ENCODE measurements around the gene IL4. TPM values are rescaled to one million over a fixed set of nuclear protein-coding genes. Genes with fewer than 3 reads are reported as not detected.
"Not testable (repeated sequence)": the region's sequence is repeated elsewhere in the genome, so short reads cannot be mapped to it uniquely, and the experiment has no call there.

The IL4 gene
- not detected for total RNA-seq
- long read RNA-seq, donor 1: 0 reads
- long read RNA-seq, donor 2: 0 reads

GRCh38 chr5:132673939-132674630 lies at the start of gene IL4:
IL4 (plus strand) TSS chr5:132673989; CDS start chr5:132674051, 62 bp downstream.
- DNase-seq (ENCODE audit: low spot score): no peak
- intact Hi-C loops (cut with DNase I): no loop called here

GRCh38 chr5:132627470-132627869 lies 46.3 kb upstream of the IL4 start:
- no peak for DNase-seq (ENCODE audit: low spot score)
- intact Hi-C loops (cut with DNase I): no loop called here

GRCh38 chr5:132628814-132629213 lies 45.0 kb upstream of the IL4 start:
- no peak for DNase-seq (ENCODE audit: low spot score)
- intact Hi-C loops (cut with DNase I): no loop called here

- no peak for DNase-seq (ENCODE audit: low spot score)
- intact Hi-C loops (cut with DNase I): no loop called here
Measured at GRCh38 chr5:132629230-132629944, 44.4 kb upstream of the IL4 start.

- intact Hi-C loops (cut with DNase I); DNase-seq (ENCODE audit: low spot score): not testable (repeated sequence)
Measured at GRCh38 chr5:132633587-132633986, 40.2 kb upstream of the IL4 start.

- intact Hi-C loops (cut with DNase I): no loop called here
- no peak for DNase-seq (ENCODE audit: low spot score)
Measured at GRCh38 chr5:132635873-132636272, 37.9 kb upstream of the IL4 start.

GRCh38 chr5:132637241-132637640 lies 36.5 kb upstream of the IL4 start:
- DNase-seq (ENCODE audit: low spot score): no peak
- intact Hi-C loops (cut with DNase I): no loop called here

GRCh38 chr5:132639706-132640130 lies 34.1 kb upstream of the IL4 start:
- no peak for DNase-seq (ENCODE audit: low spot score)
- intact Hi-C loops (cut with DNase I): no loop called here

GRCh38 chr5:132640613-132641012 lies 33.2 kb upstream of the IL4 start:
- no peak for DNase-seq (ENCODE audit: low spot score)
- intact Hi-C loops (cut with DNase I): no loop called here

GRCh38 chr5:132641241-132641723 lies 32.5 kb upstream of the IL4 start:
- no peak for DNase-seq (ENCODE audit: low spot score)
- intact Hi-C loops (cut with DNase I): no loop called here

- DNase-seq (ENCODE audit: low spot score): no peak
- intact Hi-C loops (cut with DNase I): no loop called here
Measured at GRCh38 chr5:132641841-132642240, 31.9 kb upstream of the IL4 start.

GRCh38 chr5:132644177-132644576 lies 29.6 kb upstream of the IL4 start:
- DNase-seq (ENCODE audit: low spot score): no peak
- intact Hi-C loops (cut with DNase I): no loop called here

GRCh38 chr5:132646583-132647266 lies 27.1 kb upstream of the IL4 start:
- intact Hi-C loops (cut with DNase I): no loop called here
- DNase-seq (ENCODE audit: low spot score): no peak

GRCh38 chr5:132647473-132647872 lies 26.3 kb upstream of the IL4 start:
- intact Hi-C loops (cut with DNase I): no loop called here
- DNase-seq (ENCODE audit: low spot score): no peak

GRCh38 chr5:132648355-132648754 lies 25.4 kb upstream of the IL4 start:
- intact Hi-C loops (cut with DNase I): no loop called here
- no peak for DNase-seq (ENCODE audit: low spot score)

- intact Hi-C loops (cut with DNase I): no loop called here
Measured at GRCh38 chr5:132651838-132652469, 21.8 kb upstream of the IL4 start.

GRCh38 chr5:132653716-132654115 lies 20.1 kb upstream of the IL4 start:
- DNase-seq (ENCODE audit: low spot score): no peak
- intact Hi-C loops (cut with DNase I): no loop called here

More at GRCh38 chr5:132651838-132652469, 21.8 kb upstream of the IL4 start:
- DNase-seq (ENCODE audit: low spot score): no peak

GRCh38 chr5:132655821-132656773 lies 17.7 kb upstream of the IL4 start:
- intact Hi-C loops (cut with DNase I): no loop called here
- DNase-seq (ENCODE audit: low spot score): no peak
